H1 (cell line): ENCODE measurements around the gene XPO5.

Experiments
- BRCA1 ChIP-seq: IDR thresholded peaks from 2 replicates; pipeline ENCODE4 v1.6.1; 2012; ENCODE audit warnings: low read depth, low read length, improper control_type of control experiment
- CHD1 ChIP-seq: IDR thresholded peaks from 2 replicates; pipeline ENCODE4 v1.6.1; 2012; ENCODE audit warnings: low read depth, low read length, improper control_type of control experiment
- EP300 ChIP-seq, 2 experiments: IDR thresholded peaks; 1 replicate in 1 of 2; 2 replicates in 1 of 2; pipeline ENCODE4 v1.6.1; 2011 to 2012; ENCODE audit warnings: low read depth in 2 of 2, low read length in 2 of 2, mild to moderate bottlenecking in 2 of 2, borderline replicate concordance in 1 of 2, inconsistent platforms in 1 of 2, moderate library complexity in 1 of 2
- EZH2 ChIP-seq: fragments of 200-600 bp; sonication (generic); IDR thresholded peaks from 2 replicates; pipeline ENCODE4 v1.7.1; 2012; ENCODE audit warnings: low read depth, mild to moderate bottlenecking, moderate library complexity, low read length, inconsistent platforms; ENCODE audit not compliant: severe bottlenecking
- GABPA ChIP-seq: IDR thresholded peaks from 2 replicates; pipeline ENCODE4 v1.6.1; 2011; ENCODE audit warnings: mild to moderate bottlenecking, low read length, moderate library complexity, borderline replicate concordance; ENCODE audit not compliant: insufficient read depth
- MAFK ChIP-seq: IDR thresholded peaks from 2 replicates; pipeline ENCODE4 v1.6.1; 2012; ENCODE audit warnings: low read depth, mild to moderate bottlenecking, improper control_type of control experiment, low read length
- RFX5 ChIP-seq: IDR thresholded peaks from 2 replicates; pipeline ENCODE4 v1.6.1; 2011; ENCODE audit warnings: low read depth, low read length, improper control_type of control experiment, borderline replicate concordance
- TEAD4 ChIP-seq: IDR thresholded peaks from 2 replicates; pipeline ENCODE4 v1.6.1; 2012; ENCODE audit warnings: low read depth, low read length, inconsistent platforms, mixed read lengths
- TF ChIP-seq, protein P1 (sequence below), 3 experiments: IDR thresholded peaks; 1 replicate in 2 of 3; 2 replicates in 1 of 3; pipeline versions ENCODE4 v1.5.1 to v1.6.1; 2011; ENCODE audit warnings: low read length in 3 of 3, mild to moderate bottlenecking in 3 of 3, inconsistent platforms in 2 of 3, low read depth in 1 of 3, moderate library complexity in 1 of 3; ENCODE audit not compliant: insufficient read depth in 1 of 3; ENCODE audit errors: control extremely low read depth in 1 of 3
- TF ChIP-seq, protein P2 (sequence below): IDR thresholded peaks from 2 replicates; pipeline ENCODE4 v1.6.1; 2012; ENCODE audit warnings: inconsistent platforms

GRCh38 chr6:43491750-43492661 is 83.8 kb downstream of the XPO5 start:
- TF ChIP-seq BRCA1 = no peak
- TF ChIP-seq, protein P1, sequence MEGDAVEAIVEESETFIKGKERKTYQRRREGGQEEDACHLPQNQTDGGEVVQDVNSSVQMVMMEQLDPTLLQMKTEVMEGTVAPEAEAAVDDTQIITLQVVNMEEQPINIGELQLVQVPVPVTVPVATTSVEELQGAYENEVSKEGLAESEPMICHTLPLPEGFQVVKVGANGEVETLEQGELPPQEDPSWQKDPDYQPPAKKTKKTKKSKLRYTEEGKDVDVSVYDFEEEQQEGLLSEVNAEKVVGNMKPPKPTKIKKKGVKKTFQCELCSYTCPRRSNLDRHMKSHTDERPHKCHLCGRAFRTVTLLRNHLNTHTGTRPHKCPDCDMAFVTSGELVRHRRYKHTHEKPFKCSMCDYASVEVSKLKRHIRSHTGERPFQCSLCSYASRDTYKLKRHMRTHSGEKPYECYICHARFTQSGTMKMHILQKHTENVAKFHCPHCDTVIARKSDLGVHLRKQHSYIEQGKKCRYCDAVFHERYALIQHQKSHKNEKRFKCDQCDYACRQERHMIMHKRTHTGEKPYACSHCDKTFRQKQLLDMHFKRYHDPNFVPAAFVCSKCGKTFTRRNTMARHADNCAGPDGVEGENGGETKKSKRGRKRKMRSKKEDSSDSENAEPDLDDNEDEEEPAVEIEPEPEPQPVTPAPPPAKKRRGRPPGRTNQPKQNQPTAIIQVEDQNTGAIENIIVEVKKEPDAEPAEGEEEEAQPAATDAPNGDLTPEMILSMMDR (IDR thresholded peaks at IDR 0.05; ENCODE audit: control extremely low read depth in 1 of 3, insufficient read depth in 1 of 3, low read depth in 1 of 3, low read length in 3 of 3) = no peak
- TF ChIP-seq MAFK = no peak
- TF ChIP-seq GABPA = no peak
- TF ChIP-seq TEAD4 = no peak
- TF ChIP-seq EZH2 = no peak
- TF ChIP-seq, protein P2, sequence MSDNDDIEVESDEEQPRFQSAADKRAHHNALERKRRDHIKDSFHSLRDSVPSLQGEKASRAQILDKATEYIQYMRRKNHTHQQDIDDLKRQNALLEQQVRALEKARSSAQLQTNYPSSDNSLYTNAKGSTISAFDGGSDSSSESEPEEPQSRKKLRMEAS = no peak
- no peak for TF ChIP-seq CHD1
- TF ChIP-seq RFX5 = no peak
- no peak for TF ChIP-seq EP300 (IDR thresholded peaks at IDR 0.05; ENCODE audit: borderline replicate concordance in 1 of 2, low read depth in 2 of 2, low read length in 2 of 2)
